ENCODE data around the gene INHBE.

INHBE gene

GRCh38 chr12:57496822-57497221 lies 41.7 kb downstream of the INHBE start:
- Histone ChIP-seq H3K4me1 (ENCODE audit: control insufficient read depth, low read depth, low read length) (no peaks in the 10 kb centered on the region), H3K27me3 (ENCODE audit: insufficient read depth, low read length, poor library complexity) (no peaks in the 10 kb centered on the region), H3K9ac (ENCODE audit: low read length) (no peak overlapping the region), H3K56ac (ENCODE audit: low read length) (no peak overlapping the region), H3K79me2 (ENCODE audit: control insufficient read depth, insufficient read depth, low read length) (no peaks in the 10 kb centered on the region), H3K79me1 (ENCODE audit: low read length) (peaks cover 14% of the 10 kb centered on the region), H3K36me3 (ENCODE audit: control insufficient read depth, insufficient read depth, low read length) (peaks cover 24% of the 10 kb centered on the region), H3K4ac (ENCODE audit: low read depth, low read length) (no peak overlapping the region), H4K8ac (ENCODE audit: low read depth, low read length) (no peak overlapping the region), H2BK5ac (ENCODE audit: low read length) (no peak overlapping the region), H2BK15ac (replicated peaks; ENCODE audit: low read depth) (no peak overlapping the region), H2AK5ac (ENCODE audit: low read length) (no peak overlapping the region), H3K4me3 (ENCODE audit: low read length) (no peak overlapping the region), H3K18ac (ENCODE audit: low read length) (no peak overlapping the region), H3K27ac (ENCODE audit: low read depth, low read length) (no peak overlapping the region), H4K5ac (ENCODE audit: low read length) (no peak overlapping the region), H3K4me2 (ENCODE audit: low read length) (no peak overlapping the region), H2BK120ac (ENCODE audit: low read depth, low read length) (no peak overlapping the region), H3K23ac (ENCODE audit: low read length) (no peak overlapping the region)
- no peak for DNase-seq

GRCh38 chr12:57497223-57498131 lies 42.4 kb downstream of the INHBE start:
- Histone ChIP-seq H3K4me1 (ENCODE audit: control insufficient read depth, low read depth, low read length) (no peaks in the 10 kb centered on the region), H3K4ac (ENCODE audit: low read depth, low read length) (no peak overlapping the region), H3K18ac (ENCODE audit: low read length) (no peak overlapping the region), H3K56ac (ENCODE audit: low read length) (no peak overlapping the region), H3K4me3 (ENCODE audit: low read length) (no peak overlapping the region), H3K27me3 (ENCODE audit: insufficient read depth, low read length, poor library complexity) (no peaks in the 10 kb centered on the region), H4K5ac (ENCODE audit: low read length) (no peak overlapping the region), H2AK5ac (ENCODE audit: low read length) (no peak overlapping the region), H2BK5ac (ENCODE audit: low read length) (no peak overlapping the region), H3K79me1 (ENCODE audit: low read length) (peaks cover 14% of the 10 kb centered on the region), H3K79me2 (ENCODE audit: control insufficient read depth, insufficient read depth, low read length) (no peaks in the 10 kb centered on the region), H3K9ac (ENCODE audit: low read length) (no peak overlapping the region), H4K8ac (ENCODE audit: low read depth, low read length) (no peak overlapping the region), H3K27ac (ENCODE audit: low read depth, low read length) (no peak overlapping the region), H3K36me3 (ENCODE audit: control insufficient read depth, insufficient read depth, low read length) (peaks cover 26% of the 10 kb centered on the region), H2BK120ac (ENCODE audit: low read depth, low read length) (no peak overlapping the region), H2BK15ac (replicated peaks; ENCODE audit: low read depth) (no peak overlapping the region), H3K4me2 (ENCODE audit: low read length) (no peak overlapping the region), H3K23ac (ENCODE audit: low read length) (no peak overlapping the region)
- no CpG with 5 or more reads among the region's 12 CpGs for WGBS (ENCODE audit: extremely low coverage, insufficient coverage, low lambda C conversion rate)
- no peak for DNase-seq

GRCh38 chr12:57498132-57498502 lies 43.0 kb downstream of the INHBE start:
- H3K23ac ChIP-seq (ENCODE audit: low read length) = no peak overlapping the region
- H3K36me3 ChIP-seq (ENCODE audit: control insufficient read depth, insufficient read depth, low read length) = peaks cover 23% of the 10 kb centered on the region
- no peak overlapping the region for H2BK120ac ChIP-seq (ENCODE audit: low read depth, low read length)

GRCh38 chr12:57498571-57498970 lies 43.5 kb downstream of the INHBE start:
- Histone ChIP-seq H4K5ac (ENCODE audit: low read length) (no peak overlapping the region), H4K8ac (ENCODE audit: low read depth, low read length) (no peak overlapping the region), H2AK5ac (ENCODE audit: low read length) (no peak overlapping the region), H2BK5ac (ENCODE audit: low read length) (no peak overlapping the region), H3K4me1 (ENCODE audit: control insufficient read depth, low read depth, low read length) (no peaks in the 10 kb centered on the region), H3K79me2 (ENCODE audit: control insufficient read depth, insufficient read depth, low read length) (no peaks in the 10 kb centered on the region), H3K18ac (ENCODE audit: low read length) (no peak overlapping the region), H3K23ac (ENCODE audit: low read length) (no peak overlapping the region), H3K27ac (ENCODE audit: low read depth, low read length) (no peak overlapping the region), H3K4ac (ENCODE audit: low read depth, low read length) (no peak overlapping the region), H3K27me3 (ENCODE audit: insufficient read depth, low read length, poor library complexity) (no peaks in the 10 kb centered on the region), H3K79me1 (ENCODE audit: low read length) (peaks cover 11% of the 10 kb centered on the region), H2BK120ac (ENCODE audit: low read depth, low read length) (no peak overlapping the region), H3K36me3 (ENCODE audit: control insufficient read depth, insufficient read depth, low read length) (peaks cover 23% of the 10 kb centered on the region), H3K4me2 (ENCODE audit: low read length) (no peak overlapping the region), H3K9ac (ENCODE audit: low read length) (no peak overlapping the region), H3K56ac (ENCODE audit: low read length) (no peak overlapping the region), H2BK15ac (replicated peaks; ENCODE audit: low read depth) (no peak overlapping the region), H3K4me3 (ENCODE audit: low read length) (no peak overlapping the region)
- DNase-seq = no peak
- WGBS (ENCODE audit: extremely low coverage, insufficient coverage, low lambda C conversion rate) = no CpG with 5 or more reads among the region's 4 CpGs

More at GRCh38 chr12:57498132-57498502, 43.0 kb downstream of the INHBE start:
- Histone ChIP-seq H3K27me3 (ENCODE audit: insufficient read depth, low read length, poor library complexity) (no peaks in the 10 kb centered on the region), H2BK5ac (ENCODE audit: low read length) (no peak overlapping the region), H2AK5ac (ENCODE audit: low read length) (no peak overlapping the region), H4K5ac (ENCODE audit: low read length) (no peak overlapping the region), H3K18ac (ENCODE audit: low read length) (no peak overlapping the region), H3K4me1 (ENCODE audit: control insufficient read depth, low read depth, low read length) (no peaks in the 10 kb centered on the region), H3K79me1 (ENCODE audit: low read length) (peaks cover 11% of the 10 kb centered on the region), H2BK15ac (replicated peaks; ENCODE audit: low read depth) (no peak overlapping the region), H3K4me2 (ENCODE audit: low read length) (no peak overlapping the region), H3K4ac (ENCODE audit: low read depth, low read length) (no peak overlapping the region), H3K9ac (ENCODE audit: low read length) (no peak overlapping the region), H4K8ac (ENCODE audit: low read depth, low read length) (no peak overlapping the region), H3K56ac (ENCODE audit: low read length) (no peak overlapping the region), H3K79me2 (ENCODE audit: control insufficient read depth, insufficient read depth, low read length) (no peaks in the 10 kb centered on the region), H3K4me3 (ENCODE audit: low read length) (no peak overlapping the region), H3K27ac (ENCODE audit: low read depth, low read length) (no peak overlapping the region)
- peak; percentile 55 for DNase-seq
- WGBS (ENCODE audit: extremely low coverage, insufficient coverage, low lambda C conversion rate) = no CpG with 5 or more reads among the region's 9 CpGs

- no peaks in the 10 kb centered on the region for H3K27me3 ChIP-seq (ENCODE audit: insufficient read depth, low read length, poor library complexity)
- no peak for DNase-seq
- no peak overlapping the region for H3K4me2 ChIP-seq (ENCODE audit: low read length)
- H3K4me1 ChIP-seq (ENCODE audit: control insufficient read depth, low read depth, low read length) = no peaks in the 10 kb centered on the region
- peaks cover 28% of the 10 kb centered on the region for H3K36me3 ChIP-seq (ENCODE audit: control insufficient read depth, insufficient read depth, low read length)
- H3K4me3 ChIP-seq (ENCODE audit: low read length) = no peak overlapping the region
- H3K79me1 ChIP-seq (ENCODE audit: low read length) = peaks cover 11% of the 10 kb centered on the region
- no peaks in the 10 kb centered on the region for H3K79me2 ChIP-seq (ENCODE audit: control insufficient read depth, insufficient read depth, low read length)
- no CpG with 5 or more reads among the region's 11 CpGs for WGBS (ENCODE audit: extremely low coverage, insufficient coverage, low lambda C conversion rate)
- H4K5ac ChIP-seq (ENCODE audit: low read length) = no peak overlapping the region
- no peak overlapping the region for H2BK15ac ChIP-seq (replicated peaks; ENCODE audit: low read depth)
- H4K8ac ChIP-seq (ENCODE audit: low read depth, low read length) = no peak overlapping the region
- no peak overlapping the region for H3K9ac ChIP-seq (ENCODE audit: low read length)
- no peak overlapping the region for H2AK5ac ChIP-seq (ENCODE audit: low read length)
- no peak overlapping the region for H3K4ac ChIP-seq (ENCODE audit: low read depth, low read length)
- no peak overlapping the region for H3K27ac ChIP-seq (ENCODE audit: low read depth, low read length)
- H3K23ac ChIP-seq (ENCODE audit: low read length) = no peak overlapping the region
- no peak overlapping the region for H3K18ac ChIP-seq (ENCODE audit: low read length)
- H2BK120ac ChIP-seq (ENCODE audit: low read depth, low read length) = no peak overlapping the region
- H3K56ac ChIP-seq (ENCODE audit: low read length) = no peak overlapping the region
- no peak overlapping the region for H2BK5ac ChIP-seq (ENCODE audit: low read length)
These were observed 45.1 kb downstream of the INHBE start for GRCh38 chr12:57500213-57500612.

Data from mesendoderm (in vitro differentiated cells).